ENCODE measurements around the gene FOXG1.

FOXG1 gene

DNA sequence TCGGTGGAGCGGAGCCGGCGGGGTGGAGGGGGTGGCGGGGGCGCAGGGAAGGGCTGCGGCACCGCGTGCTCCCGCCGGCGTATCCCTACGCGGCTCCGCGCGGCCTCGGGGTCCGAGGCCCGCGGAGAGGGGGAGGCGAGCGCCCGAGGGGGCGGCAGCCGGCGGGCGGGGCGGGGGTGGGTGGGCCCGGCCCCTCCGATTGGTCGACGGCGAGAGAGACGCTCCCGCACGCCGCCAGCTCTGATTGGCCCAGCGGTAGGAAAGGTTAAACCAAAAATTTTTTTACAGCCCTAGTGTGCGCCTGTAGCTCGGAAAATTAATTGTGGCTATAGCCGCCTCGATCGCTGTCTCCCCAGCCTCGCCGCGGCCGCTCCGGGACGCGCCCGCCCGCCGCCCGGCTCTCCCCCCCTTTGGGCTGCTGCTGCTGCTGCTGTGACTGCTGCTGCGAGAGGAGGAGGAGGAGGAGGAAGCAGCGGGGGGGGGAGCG, at the start of gene FOXG1:
TSS of gene FOXG1 (plus strand) at position 319 of the 487 bp plus-strand sequence. CDS start 493 bp downstream, outside the sequence.
- peak; percentile 95 for DNase-seq

DNA sequence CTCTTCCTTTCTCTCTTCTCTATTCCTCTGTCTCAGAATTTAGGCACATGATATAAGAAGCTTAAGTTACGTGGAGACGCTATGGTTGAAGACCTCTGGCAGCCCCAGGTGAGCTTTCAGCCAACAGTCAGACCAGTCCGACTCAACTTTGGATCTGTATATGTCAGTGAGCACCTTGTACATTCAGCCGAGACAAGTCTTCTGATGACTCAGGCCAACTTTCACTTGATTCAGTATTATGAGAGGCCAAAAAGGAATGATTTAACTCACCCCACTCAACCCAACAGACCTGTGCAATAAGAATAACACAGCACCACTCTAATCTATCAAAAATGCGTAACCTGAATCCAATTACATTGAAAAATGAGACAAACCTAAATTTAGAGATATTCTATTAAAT, 47.5 kb upstream of the FOXG1 start:
- no peak for DNase-seq

DNA sequence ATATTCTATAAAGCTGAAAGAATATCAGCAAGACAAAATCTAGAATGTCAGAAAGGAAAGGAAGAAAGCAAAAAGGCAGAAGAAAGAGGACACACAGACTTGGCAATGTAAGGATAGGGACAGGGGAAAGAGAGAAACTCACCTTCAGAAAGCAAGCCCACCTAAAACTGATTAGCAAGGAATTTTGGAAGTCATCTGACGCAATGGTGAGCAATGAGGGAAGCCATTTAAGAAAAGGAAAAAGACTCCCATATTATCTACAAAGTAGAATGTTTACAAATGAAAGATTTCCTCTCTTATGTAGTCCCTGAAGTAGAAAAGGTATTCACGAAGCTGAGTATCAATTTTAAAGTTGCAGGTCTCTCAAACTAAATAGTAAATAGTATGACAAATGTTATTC, 35.2 kb upstream of the FOXG1 start:
- DNase-seq, result no peak

DNA sequence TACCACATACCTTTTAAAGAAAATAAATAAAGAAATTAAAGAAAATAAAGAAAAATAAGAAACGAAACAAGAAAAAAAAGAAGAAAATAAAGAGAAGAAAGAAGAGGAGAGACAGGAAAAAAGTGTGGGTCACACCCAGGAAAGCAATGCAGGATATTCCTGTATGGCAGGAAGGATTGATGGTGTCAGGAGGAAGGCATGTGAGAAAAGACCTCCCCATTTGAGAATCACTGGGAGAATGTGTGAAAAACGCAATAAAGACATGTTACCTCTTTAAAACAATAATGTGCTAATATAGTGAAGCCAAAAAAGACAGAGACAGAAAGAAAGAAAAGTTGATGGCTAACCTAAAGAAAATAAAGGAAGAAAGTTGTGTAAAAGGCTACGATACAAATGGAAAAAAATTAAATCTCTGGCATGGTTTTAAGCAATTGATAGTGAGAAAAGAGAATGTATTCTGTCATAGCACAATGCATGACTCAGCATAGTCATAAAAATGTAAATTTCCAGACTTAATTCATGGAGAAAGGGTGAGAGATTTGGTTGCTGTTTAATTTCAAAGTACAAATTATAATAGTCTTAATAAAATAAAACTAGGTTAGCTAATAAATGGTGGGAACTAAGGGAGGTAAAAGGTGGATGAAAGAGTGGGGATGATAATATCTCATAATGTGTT, 24.3 kb upstream of the FOXG1 start:
- DNase-seq, result no peak

DNA sequence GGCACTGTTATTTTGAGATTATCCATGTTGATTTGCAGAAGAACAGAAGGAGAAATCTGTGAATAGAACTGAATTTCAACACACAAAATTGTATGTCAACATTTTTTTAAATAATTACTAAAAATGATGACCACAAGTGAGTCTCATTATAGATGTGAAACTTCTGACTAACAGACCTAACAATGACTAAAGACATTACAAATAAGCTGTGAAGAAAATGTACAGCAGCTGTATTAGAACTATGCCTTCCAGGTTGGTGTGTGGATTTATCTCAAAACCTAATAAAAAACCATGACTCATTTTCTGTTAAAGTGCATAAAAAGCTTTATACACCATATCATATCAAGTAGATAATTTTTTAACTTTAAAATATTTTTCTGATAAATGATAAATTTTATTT, 22.5 kb upstream of the FOXG1 start:
- DNase-seq, result no peak

DNA sequence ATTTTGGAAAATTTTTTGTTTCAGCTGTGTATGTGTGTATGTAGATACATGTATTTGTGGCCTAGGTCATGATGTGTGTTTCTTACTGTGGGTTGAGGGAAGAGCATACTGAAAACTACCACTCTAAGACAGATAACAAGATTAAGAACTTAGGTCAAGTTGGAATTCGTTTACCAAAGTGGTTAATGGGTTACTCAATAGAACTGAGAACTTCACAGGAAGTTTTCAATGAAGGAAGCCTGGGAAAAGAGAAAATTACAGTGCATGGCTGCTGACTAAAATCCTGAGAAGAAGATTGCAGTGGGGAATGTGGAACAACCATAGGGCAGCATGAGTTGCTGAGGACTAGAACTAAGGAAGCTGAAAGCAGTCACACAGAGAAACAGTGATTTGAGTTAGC, 21.4 kb upstream of the FOXG1 start:
- peak; percentile 53 for DNase-seq

DNA sequence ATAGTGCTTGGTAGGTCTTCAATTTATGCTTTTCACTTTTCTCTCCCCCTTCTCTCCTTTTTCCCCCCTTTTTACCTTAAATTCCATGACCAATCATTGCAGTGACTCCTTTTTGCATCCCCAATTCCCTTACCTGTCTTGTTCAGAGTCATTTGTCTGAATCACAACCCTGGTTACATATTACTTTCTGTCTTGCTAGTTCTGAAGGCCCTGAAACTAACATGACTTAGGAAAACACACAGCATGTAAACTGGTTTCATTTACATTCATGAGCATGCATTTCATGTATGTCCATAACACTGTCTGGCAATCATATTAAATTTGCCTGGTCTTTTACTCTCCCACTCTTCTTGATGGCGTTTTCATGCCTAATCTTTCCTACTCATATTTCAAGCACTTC, 20.3 kb upstream of the FOXG1 start:
- DNase-seq, result no peak

DNA sequence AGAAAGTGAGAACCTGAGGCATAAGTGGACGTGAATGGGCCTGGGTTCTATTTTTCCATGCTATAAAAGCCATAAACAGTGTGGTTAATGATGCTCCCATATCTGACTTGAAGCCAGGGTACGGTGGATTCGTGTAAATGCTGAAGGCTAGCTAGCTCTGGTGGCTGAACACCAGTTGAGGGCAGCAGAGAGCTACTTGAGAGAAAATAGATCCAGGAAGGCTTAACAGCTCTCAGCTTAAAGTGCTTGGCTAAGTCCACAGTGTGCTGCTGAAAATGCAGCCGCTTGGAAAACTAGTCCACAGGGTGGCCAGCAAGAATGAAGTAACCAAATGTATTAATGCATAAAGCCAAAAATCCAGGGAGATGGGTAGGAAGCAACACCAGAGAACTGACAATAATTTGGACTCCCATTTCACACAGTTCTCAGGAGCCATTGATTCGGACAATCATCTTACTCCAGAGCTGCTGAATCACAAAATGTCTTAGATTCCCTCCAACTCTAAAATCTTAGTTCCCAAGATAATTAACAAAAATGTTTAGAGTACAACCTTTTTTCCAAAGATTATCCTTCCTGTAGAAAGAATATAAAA, 15.0 kb upstream of the FOXG1 start:
- DNase-seq, result peak; percentile 89

DNA sequence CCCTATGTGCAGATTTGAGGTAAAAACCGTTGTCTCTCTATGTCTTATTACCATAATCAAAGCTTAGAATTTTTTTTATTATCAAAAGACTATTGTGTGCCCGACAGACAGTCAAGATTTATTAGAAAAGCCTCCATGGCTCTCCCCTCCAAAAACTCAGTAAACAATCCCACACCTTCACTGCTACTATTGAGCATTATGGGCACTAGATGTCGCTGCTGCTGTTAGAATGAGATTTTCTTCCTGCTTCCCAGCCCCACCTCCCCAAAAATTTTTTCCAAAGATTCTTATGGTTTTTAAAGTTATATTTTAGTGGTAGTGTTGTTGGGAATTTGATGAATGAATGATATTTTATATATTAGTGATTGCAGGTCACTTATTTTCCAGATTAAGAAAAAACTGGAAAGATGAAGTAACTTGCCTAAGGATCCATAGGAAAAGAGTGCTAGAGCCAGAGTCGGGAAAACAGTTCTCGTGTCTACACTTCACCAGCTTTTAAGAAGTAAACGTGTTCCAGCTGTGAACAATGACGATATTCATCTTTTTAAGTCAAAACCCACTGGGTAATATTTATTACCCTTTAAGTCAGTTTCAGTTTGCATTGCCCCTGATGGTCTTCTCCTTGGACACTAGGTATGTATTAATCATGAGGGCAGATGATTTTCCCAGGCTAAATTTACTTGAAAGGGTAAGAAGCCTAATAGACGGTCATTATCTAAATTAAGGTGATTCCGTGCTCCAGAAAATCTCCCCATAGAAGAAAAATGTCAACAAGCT, 12.2 kb upstream of the FOXG1 start:
- DNase-seq, result peak; percentile 83

DNA sequence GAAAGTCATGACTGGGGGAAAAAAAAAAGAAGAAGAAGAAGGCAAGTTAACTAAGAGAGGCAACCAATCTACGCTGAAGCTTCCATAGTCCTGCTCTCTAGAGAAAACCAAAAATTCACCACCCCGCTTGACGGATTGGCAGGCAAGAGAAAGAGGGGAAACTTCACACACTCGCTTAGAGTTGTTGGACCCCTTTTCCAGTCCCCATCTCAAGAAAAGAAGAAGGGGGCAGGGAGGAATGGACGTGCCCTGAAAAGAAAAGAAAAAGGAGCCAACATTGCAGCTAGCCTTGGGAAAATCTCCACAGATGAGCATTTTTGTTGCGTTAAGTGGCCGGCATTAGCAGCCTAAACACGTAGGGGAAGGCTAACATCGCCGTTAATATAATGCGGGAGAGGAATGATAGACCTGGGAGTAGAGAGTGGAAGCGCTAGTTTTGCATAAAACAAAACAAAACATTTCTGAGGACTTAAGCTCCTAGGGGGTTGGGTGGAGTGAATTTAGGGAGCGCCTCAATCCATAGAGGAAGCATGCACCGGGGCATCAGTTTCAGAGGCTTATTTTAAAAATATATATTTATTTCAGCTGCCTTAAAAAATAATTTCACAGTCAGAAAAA, 11.3 kb upstream of the FOXG1 start:
- DNase-seq, result no peak

DNA sequence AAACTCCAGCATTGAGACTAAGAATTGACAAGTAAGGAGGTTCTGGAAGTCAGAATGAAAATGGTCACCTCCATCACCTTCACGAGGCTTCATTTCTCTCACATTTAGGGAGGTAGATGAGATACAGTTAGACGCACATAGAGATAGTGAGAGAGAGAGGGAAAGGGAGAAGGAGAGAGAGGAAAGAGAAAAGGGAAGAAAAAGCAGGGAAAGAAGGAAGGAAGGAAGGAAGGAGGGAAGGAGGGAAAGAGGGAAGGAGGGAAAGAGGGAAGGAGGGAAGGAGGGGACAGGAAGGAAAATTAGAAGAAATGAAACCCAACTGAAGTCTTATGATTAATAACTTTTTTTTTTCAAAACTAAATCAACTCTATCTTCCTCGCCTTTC, 10.7 kb upstream of the FOXG1 start:
- no peak for DNase-seq

DNA sequence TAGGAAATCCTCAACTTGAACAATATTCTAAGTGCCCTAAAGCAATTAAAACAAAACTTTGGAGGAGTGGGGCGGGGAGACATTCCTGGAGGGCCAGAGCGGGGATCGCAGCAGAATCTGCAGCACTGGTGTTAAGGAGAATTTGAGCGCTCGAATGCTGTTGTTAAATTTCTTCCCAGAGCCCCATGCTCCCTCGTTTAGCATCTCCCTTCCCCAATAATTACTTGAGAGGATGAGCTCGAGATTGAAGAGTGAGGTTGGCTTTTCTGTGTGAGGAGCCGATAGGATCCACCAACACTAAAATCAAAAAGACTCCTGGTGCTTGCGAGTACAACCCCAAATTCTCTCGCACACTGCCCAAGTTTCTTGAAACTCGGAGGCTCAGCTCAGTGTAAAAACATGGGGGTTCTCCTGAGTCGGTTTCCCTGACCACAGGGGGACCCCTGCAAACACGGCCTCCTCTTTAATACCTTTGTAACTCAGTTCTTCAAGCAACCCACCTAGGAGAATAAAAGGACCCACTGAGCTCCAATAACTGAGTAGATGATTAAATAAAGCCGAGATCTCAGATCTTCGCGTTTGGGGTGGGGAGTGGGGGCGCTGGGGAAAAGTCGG, 10.2 kb upstream of the FOXG1 start:
- DNase-seq, result no peak

DNA sequence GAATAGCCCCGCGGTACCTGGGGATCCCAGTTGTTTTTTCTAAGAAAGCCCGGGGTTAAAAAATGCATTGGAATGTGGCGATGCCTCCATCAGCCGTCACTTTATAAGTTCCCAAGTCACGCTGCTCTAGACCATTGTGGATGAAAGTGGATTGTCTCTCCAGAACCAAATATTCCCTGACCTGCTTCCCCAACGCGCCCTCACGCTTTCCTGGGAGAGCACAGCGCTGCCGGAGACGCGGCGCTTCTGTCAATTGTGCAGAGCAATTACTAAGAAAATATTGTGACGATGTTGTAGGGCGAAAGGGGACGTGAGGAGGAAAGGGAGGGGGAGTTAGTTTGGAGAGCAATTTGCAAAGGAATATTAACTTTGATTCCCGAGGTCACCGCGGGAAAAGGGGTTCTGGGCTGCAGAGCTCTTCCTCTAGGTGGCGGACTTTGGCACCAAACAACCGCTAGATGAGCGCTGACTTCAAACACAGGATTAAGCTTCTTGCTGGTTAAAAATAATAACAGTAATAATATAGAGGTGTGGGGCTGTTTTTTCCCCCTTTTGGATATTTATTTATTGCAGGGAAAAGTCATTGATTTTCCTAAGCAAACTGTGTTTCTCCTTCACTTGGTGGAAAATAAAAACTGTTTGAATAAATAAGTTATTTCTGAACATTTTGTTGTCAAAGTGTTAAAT, 9.6 kb upstream of the FOXG1 start:
- DNase-seq, result no peak

DNA sequence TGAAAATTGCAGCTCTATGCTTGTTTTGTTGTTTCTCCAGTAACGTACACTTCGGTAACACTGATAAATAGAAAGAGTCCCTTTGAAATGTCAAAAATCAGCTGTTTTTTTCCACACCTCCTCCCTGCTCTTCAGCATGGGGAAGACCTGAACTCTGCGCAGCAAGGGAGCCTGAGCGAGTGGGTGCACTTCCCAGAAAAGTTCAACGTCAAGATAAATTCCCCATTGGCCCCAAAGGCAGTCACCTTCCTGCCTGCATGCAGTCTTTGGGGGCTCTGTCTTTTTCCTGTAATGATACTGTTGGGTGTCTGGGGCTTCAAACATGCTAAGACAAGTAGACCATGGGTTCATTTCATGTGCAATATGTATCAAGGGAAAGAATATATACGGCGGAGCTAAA, 8.8 kb upstream of the FOXG1 start:
- DNase-seq, result no peak

DNA sequence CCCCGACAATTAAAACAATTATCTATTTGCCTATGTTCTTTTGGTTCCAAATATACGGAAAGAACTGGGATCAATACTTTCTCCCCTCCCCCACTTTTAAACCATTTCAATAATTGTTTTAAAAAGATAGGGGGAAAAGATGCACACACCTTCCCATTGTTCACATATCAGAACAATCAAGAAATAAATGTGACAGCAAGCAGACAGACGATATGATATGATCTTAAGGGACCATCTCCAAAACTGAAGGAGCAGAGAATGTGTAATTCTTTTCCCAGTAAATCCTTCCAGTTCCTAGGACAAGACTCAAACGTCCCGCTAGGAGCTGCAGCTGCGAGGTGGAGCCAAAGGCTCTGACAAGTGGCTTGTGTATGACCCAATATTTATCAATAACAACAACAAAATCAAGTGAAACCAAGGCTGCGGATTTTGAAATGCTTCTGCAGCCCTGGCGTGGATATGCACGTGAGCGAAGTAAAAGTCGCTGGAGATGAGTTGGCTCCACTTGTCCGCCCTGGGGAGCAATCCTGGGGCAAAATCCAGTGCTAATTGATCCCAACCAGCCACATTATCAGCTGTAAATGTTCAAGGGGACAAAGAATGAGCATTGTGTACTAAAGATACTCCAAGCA, 8.2 kb upstream of the FOXG1 start:
- no peak for DNase-seq

DNA sequence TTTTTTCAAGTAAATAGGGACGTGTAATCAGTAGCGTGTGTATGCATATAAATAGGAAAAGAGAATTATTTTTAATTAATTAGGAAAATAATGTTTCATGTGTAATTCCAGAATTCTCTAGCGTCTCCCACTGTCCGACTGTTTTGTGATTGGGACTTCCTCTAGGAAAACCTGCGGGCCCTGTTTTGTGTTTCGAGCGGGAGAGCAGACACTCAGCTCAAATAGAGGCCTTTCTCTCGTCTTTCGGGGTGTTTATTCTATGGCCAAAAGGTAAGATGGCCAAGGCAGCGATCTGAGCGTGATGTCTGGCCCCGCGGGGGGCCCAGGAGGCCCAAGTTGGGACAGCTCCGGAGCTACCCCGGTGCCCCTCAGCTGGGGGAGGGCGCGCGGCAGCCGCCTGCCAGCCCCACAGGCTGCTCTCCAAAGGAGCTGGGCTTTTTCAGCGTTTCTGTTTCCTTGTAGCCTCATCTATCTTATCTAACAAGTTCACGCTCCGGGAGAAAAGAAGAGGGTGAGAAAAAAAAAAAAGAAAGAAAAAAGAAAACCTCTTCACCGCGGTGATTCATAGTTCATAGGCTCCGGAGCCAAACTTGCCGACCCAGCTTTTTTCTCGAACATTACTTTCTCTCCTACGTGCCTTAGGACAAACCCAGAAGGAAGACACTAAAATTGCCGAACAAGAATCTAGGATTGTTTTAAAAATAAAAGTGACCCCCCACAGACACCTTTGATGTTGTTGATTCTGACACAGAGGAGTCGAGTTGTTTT, 7.5 kb upstream of the FOXG1 start:
- no peak for DNase-seq

DNA sequence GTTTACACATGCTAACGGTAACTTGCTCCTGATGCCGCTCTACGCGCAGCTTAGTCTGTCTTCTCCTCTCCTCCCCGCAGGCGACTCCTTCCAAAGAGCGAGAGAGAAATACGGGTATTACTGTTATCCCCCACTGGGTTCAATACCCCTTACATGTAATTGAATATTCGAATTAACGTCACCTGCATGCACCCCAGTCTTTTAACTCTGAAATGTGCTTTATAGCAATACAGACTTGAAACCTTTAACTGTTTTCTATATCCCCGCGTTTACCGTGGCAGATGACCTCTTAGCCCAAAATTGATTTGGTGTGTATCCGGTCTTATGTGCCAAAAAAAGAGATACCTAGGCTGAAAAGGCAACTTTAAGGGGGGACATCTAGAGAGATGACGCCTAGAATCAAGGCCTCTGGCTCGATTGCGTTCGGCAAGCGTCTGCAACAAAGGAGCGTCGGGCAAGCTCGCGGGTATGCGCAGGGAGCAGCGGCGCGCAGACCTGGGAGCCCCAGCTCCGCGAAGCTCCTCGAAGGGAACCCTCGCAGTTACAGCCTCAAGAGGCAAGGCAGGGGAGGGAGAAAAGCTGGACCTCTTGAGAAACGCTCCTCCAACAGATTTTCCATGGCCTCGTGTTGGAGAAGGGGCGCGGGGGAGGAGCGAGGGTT, 6.8 kb upstream of the FOXG1 start:
- peak; percentile 35 for DNase-seq

DNA sequence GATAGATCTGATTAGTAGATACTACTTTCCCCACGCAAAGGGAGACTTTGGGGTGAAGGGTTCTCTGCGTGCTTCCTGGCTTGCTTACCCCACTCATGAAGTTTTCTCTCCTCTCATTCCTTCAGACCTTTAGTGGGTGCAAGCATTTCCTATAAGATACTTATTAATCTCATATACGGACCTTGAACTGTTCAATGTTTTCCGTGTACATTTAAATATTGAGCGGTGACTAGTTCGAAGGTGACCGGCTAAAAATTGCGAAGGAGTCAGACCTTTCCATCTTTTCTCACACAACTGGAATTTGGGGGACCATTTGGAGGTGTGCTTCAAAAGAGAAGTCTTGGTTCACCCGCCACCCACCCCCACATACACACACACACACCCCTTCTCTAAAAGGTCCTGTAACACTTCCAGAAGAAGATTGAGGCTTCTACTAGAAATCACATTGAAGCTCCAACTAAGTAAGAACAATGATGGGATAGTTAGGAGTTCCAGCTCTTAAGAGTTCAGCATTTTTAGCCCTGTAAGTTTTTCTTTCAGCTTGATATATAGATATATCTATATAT, 6.1 kb upstream of the FOXG1 start:
- no peak for DNase-seq

DNA sequence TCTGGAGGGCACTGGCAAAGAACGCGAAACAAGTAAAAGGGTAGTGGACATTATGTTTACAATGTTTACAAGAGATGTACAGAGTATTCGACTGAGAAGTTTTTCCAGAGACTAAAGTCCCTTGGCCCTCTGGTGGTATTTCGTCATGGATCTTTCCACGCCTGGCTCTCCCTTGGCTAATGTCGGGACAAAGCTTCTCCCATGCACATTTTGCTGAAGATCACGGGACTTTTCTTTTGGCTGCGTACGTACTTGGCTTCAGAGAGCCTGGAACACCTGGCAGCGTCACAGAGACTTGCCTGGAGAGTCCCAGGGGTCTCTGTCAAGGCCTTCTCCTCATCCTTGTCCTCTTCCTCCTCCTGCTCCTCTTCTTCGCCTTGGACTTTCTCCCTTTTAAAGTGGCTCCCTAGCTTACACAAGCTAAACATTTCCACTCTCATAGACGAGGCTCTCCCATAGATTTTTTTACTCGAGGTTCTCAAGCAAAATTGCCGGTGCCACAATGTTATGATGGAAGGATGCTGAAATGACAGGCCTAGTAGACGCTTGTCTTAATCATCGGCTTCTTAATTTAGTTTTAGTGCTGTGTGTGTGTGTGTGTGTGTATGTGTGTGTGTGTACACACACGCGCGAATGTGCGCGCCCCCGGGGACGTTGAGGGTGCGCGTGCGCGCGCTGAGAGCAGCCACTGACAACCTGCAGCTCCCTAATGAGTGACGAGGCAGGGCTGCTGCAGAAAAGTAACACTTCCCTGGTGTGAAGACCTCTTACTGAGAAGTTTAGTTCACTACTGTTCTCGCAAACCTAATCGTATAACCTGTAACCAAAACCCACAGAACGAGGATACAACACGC, 4.9 kb upstream of the FOXG1 start:
- DNase-seq, result peak; percentile 28
